Measurements from ENCODE around the gene SMIM36. TPM values are rescaled to one million over a fixed set of nuclear protein-coding genes. Genes with fewer than 3 reads are reported as not detected.

Gene SMIM36
- polyA plus RNA-seq (2012; ENCODE audit: insufficient read length, low read depth) = not detected

DNA sequence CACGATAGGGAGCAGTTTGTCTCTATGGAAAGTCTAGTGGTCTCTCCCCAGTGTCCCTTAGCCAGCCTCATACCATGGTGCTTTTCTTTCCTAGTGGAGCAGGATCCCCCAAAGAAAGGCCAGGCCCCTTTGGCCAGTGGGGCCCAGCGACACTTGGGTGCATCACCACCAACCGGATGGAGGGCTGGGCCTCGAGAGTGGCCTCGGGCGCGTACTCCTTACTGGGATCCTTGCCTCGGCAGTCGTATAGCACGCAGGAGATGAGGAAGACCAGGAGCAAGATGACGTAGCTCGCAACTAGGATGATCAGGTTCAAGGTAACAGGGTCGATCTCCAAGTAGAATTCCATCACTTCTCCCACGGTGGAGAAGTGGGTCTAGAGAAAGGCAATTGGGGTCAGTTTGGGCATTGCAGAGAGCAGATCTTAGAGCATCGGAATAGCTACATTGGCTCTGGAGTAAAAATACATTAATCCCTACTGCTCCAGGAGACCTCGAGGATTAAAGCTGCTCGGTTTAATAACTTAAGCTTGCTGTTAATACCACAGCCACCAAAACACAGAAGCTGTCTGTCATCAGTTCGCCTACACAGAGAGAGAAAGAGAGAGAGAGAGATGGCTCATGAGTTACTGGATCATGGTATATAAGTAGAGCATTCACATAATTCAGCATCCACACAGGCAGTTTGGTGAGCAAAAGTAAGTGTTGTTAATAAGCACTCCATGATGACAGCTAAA is at the start of gene SMIM36:
TSS of gene SMIM36 (minus strand) at position 467 of the 736 bp plus-strand sequence.
- TF ChIP-seq SIN3A (IDR thresholded peaks at IDR 0.05; ENCODE audit: borderline replicate concordance, insufficient read depth, low read length) = no peak

DNA sequence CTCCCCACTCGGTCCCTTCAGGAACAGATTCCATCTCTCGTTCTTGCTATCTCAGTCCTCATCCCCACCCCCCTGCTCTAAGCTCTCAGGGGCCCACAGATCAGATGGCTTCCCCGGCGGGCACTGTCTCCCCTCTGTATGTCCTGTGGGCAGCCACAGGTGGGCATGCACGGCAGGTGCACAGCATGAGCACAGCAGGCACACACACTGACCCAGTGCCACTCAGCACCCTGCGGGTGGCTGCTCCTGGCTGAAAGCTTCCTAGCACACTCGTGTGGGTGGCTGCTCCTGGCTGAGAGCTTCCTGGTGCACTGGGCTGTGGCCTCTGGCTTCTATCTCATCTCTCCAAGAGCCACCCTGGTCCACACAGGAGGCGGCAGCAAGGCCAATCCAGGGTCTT is 44.5 kb upstream of the SMIM36 start:
- TF ChIP-seq FOXP2 (optimal IDR thresholded peaks at IDR 0.05; ENCODE audit: borderline replicate concordance, extremely low read depth, extremely low read length, insufficient read depth) = no peak
- TF ChIP-seq, protein P1, sequence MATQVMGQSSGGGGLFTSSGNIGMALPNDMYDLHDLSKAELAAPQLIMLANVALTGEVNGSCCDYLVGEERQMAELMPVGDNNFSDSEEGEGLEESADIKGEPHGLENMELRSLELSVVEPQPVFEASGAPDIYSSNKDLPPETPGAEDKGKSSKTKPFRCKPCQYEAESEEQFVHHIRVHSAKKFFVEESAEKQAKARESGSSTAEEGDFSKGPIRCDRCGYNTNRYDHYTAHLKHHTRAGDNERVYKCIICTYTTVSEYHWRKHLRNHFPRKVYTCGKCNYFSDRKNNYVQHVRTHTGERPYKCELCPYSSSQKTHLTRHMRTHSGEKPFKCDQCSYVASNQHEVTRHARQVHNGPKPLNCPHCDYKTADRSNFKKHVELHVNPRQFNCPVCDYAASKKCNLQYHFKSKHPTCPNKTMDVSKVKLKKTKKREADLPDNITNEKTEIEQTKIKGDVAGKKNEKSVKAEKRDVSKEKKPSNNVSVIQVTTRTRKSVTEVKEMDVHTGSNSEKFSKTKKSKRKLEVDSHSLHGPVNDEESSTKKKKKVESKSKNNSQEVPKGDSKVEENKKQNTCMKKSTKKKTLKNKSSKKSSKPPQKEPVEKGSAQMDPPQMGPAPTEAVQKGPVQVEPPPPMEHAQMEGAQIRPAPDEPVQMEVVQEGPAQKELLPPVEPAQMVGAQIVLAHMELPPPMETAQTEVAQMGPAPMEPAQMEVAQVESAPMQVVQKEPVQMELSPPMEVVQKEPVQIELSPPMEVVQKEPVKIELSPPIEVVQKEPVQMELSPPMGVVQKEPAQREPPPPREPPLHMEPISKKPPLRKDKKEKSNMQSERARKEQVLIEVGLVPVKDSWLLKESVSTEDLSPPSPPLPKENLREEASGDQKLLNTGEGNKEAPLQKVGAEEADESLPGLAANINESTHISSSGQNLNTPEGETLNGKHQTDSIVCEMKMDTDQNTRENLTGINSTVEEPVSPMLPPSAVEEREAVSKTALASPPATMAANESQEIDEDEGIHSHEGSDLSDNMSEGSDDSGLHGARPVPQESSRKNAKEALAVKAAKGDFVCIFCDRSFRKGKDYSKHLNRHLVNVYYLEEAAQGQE (IDR thresholded peaks at IDR 0.05; ENCODE audit: insufficient read depth in 1 of 2, low read depth in 2 of 2, low read length in 2 of 2) = no peak
- no peak for TF ChIP-seq POLR2AphosphoS5 (IDR thresholded peaks at IDR 0.05; ENCODE audit: low read depth, low read length)
- TF ChIP-seq TAF1 (IDR thresholded peaks at IDR 0.05; ENCODE audit: borderline replicate concordance, insufficient read depth, low read length) = no peak
- no peak for TF ChIP-seq SIN3A (IDR thresholded peaks at IDR 0.05; ENCODE audit: borderline replicate concordance, insufficient read depth, low read length)

DNA sequence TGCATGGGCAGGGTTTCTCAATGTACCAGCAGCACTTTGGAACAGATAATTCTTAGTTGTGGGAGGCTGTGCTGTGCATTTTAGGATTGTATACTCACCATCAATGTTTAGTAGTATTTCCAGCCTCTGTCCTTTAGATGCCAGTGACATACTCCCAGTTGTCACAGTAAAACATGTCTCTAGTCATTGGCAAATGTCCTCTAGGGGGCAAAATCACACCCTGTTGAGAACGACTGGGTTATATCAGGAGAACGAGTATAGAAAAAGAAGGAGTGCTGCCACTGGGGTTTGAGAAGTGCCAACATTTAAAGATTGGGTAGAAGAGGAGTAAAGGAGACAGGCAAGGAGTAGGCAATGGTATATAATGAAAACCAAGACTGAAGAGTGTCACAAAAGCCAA is 37.9 kb upstream of the SMIM36 start:
- TF ChIP-seq POLR2AphosphoS5 (IDR thresholded peaks at IDR 0.05; ENCODE audit: low read depth, low read length) (no peak), TAF1 (IDR thresholded peaks at IDR 0.05; ENCODE audit: borderline replicate concordance, insufficient read depth, low read length) (no peak), SIN3A (IDR thresholded peaks at IDR 0.05; ENCODE audit: borderline replicate concordance, insufficient read depth, low read length) (no peak), FOXP2 (optimal IDR thresholded peaks at IDR 0.05; ENCODE audit: borderline replicate concordance, extremely low read depth, extremely low read length, insufficient read depth) (no peak)
- TF ChIP-seq, protein P1 (IDR thresholded peaks at IDR 0.05; ENCODE audit: insufficient read depth in 1 of 2, low read depth in 2 of 2, low read length in 2 of 2) = no peak

DNA sequence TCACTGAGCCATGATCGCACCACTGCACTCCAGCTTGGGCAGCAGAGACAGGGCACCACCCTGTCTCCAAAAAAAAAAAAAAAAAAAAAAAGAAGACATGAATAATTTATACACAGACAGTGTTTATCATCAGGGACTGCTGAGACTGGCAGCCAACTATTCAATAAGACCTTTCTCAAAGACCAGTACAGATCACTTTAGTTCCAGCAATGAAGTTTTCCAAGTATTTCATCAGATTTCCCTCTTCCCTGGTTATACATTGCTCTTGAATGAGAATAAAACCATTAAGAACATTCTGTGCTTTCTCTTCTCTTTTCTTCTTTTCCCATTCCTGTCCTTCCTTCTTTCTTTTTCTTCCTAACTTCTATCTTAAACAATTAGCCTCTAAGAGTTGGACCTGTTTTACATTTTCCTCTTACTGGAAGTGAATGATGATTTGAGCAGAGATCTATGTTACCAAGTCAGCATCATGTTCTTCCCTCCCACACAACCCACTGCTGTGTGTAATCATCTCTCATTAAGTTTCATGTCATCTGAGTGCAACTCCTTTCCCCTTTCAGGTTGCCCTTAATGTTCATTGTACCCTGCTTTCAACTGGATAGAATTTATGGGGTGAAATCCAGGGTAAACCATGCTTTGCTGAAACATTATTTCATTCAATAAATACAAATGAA is 35.9 kb upstream of the SMIM36 start:
- no peak for TF ChIP-seq SIN3A (IDR thresholded peaks at IDR 0.05; ENCODE audit: borderline replicate concordance, insufficient read depth, low read length)
- TF ChIP-seq, protein P1 (IDR thresholded peaks at IDR 0.05; ENCODE audit: insufficient read depth in 1 of 2, low read depth in 2 of 2, low read length in 2 of 2) = no peak
- no peak for TF ChIP-seq TAF1 (IDR thresholded peaks at IDR 0.05; ENCODE audit: borderline replicate concordance, insufficient read depth, low read length)
- no peak for TF ChIP-seq FOXP2 (optimal IDR thresholded peaks at IDR 0.05; ENCODE audit: borderline replicate concordance, extremely low read depth, extremely low read length, insufficient read depth)
- no peak for TF ChIP-seq POLR2AphosphoS5 (IDR thresholded peaks at IDR 0.05; ENCODE audit: low read depth, low read length)

DNA sequence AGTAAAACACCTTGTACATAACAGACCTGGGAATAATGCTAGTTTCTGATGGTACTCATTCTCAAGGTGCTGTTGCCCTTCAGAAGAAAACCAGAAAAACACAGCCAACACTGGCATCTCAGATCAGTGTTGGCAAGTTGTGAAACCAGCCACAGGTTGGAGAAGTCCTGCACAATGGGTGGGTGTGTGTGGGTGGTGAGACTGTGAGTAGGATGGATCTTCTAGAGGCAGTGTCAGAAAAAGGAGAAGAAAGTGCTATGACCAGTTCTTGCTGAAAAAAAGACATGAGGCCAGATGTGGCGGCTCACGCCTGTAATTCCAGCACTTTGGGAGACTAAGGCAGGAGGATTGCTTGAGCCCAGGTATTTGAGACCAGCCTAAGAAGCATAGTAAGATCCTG is 35.2 kb upstream of the SMIM36 start:
- TF ChIP-seq TAF1 (IDR thresholded peaks at IDR 0.05; ENCODE audit: borderline replicate concordance, insufficient read depth, low read length) (no peak), POLR2AphosphoS5 (IDR thresholded peaks at IDR 0.05; ENCODE audit: low read depth, low read length) (no peak), SIN3A (IDR thresholded peaks at IDR 0.05; ENCODE audit: borderline replicate concordance, insufficient read depth, low read length) (no peak), FOXP2 (optimal IDR thresholded peaks at IDR 0.05; ENCODE audit: borderline replicate concordance, extremely low read depth, extremely low read length, insufficient read depth) (no peak)
- TF ChIP-seq, protein P1 (IDR thresholded peaks at IDR 0.05; ENCODE audit: insufficient read depth in 1 of 2, low read depth in 2 of 2, low read length in 2 of 2) = no peak
